GM18517 (cell line): ENCODE data around the gene SPANXN4.

ENCODE experiments used
- ATAC-seq: cut with Tn5 transposase; IDR thresholded peaks from one replicate; pipeline ENCODE4 v1.9.1; 2021; ENCODE audit warnings: mild to moderate bottlenecking, moderate library complexity; ENCODE audit not compliant: unreplicated experiment

The SPANXN4 gene, protein sequence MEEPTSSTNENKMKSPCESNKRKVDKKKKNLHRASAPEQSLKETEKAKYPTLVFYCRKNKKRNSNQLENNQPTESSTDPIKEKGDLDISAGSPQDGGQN

DNA sequence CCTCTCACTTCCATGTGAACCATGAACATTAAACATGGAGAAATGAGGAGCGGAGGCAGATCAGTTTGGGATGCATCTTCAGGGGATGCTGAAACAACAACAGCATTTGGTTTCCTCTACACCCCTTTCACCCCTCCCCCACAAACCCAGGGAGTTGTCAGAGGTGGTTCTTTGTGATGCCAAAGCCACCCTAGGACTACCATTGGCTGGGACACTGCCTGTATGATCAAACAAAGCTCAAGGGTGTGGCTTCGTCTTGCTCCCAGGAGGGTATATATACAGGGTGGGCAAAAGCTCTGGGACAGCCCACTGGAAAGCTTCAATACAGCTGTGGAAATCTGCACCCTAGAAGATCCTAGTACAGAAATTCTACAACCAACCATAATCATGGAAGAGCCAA, at the start of gene SPANXN4:
TSS of gene SPANXN4 (plus strand) at position 301 of the 400 bp plus-strand sequence. CDS start at position 388, 87 bp downstream.
- ATAC-seq = no peak

DNA sequence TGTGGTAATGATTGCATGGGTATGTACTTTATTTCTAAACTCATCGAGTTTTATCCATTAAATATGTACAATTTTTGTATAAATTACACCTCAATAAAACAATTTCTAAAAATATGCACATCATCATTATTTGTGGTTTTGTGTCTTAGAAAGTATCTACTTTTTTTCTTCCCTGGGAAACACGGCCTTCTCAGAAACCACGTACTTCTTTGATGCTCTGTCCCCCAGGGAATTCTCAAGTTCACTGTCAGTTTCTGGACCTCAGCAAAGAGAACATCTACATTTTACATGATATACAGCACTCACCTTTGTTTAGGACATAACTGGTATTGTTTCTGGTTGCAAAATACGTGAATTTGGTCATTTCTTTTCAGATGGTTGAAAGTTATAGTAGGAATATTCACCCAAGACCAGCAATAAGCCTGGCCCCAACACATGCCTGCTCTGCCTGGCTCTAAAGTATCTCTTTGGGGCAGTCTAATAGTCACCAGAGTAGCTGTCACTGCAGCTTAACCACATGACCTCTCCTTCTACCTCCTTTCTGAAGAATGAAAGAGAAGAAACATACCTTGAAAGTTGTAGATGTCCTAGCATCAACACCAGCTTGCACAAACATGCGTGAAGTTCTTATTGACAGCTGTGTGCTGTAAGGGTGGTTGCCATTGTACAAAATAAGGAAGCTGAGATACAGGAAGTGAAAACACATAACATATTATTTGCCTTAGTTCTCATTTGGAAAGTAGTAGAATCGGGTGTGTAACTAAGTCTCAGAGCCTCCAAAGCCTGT, 48.4 kb upstream of the SPANXN4 start:
- ATAC-seq = peak; percentile 80

DNA sequence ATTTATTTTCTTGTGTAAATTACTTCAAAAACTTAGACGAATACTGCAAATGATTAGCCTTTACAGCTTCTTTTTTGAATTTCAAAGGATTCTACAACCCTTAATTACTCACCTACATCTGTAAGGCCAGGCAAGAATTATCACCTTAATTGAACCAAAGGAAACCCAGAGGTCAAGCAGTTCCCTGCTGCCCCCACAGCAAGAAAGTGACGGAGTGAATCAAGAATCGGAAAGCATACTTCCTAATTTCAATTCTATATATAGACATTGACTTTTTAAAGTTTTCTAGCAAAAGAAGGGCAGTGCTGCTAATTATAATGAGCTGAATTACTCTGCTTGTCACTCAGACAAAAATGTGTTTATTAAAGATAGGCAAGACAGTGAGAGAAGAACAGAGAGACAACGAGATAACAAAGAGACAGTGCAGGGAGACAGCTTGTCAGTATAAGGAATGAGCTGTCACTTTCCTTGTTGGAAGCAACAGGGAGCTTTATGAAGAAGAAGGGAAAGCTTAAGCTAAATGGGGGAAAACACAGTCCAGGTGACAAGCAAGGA, 47.5 kb upstream of the SPANXN4 start:
- peak; percentile 39 for ATAC-seq

DNA sequence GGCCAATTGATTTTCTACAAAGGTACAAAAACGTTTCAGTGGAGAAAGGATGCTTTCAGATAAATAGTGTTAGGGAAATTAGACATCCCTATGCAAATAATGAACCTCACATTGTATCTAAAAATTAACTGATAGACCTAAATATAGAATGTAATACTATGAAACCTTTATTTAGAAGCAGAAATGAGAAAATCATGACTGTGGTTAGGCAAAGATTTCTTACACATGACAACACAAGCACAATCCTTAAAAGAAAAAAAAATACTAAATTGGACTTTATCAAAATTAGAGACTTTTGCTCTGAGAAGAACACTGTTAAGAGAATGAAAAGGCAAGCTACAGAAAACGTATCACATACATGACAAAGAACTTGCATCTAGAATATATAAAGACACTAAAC, 43.0 kb upstream of the SPANXN4 start:
- ATAC-seq = no peak

DNA sequence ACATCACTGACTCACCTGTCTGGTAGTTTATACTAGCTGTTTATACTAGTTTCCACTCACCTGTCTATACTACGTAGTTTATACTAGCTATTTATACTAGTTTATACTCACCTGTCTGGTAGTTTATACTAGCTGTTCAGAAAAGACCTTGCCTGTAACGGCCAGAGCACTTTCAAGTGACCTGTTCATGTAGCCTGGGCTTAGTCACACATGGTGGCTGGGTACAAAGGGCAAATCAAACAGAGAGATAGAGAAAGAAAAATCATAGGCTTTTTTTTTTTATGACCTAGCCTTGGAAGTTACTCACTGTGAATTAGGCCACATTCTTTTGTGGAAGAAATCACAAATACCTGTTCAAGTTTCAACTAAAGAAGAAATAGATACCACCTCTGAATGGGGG, 30.7 kb upstream of the SPANXN4 start:
- ATAC-seq = no peak

DNA sequence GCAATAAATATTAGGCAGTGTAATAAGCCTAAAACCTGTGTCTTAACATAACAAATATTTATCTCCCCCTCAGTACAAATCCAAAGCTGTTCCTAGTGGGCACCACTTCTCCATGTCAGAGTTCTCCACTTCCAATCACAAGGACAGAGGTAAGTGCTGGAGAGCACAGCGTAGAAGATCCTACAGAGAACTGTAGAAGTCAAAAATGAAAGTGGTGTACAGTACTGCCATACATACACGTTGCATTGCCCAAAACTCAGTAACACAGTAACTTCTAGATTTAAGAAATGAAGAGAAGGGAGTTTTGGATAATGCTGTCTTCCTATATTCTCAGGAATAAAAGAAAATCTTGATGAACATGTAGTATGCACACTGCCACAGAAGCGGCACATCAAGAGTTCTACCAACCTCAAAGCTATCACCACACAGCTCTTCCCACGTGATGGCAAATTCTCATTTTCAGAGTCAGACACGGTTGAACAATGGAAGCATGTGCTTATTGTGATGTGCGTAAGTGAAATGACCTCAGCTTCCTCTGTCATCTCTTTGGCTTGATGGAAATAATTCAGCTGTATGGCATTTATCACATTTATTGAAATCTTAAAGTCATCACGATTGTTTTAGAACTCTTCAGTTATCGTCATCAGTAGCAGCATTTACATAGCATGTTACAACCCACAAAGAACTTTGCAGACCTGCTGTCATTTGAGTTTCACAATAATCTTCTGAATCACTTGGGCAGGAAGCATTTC, 27.1 kb upstream of the SPANXN4 start:
- no peak for ATAC-seq

DNA sequence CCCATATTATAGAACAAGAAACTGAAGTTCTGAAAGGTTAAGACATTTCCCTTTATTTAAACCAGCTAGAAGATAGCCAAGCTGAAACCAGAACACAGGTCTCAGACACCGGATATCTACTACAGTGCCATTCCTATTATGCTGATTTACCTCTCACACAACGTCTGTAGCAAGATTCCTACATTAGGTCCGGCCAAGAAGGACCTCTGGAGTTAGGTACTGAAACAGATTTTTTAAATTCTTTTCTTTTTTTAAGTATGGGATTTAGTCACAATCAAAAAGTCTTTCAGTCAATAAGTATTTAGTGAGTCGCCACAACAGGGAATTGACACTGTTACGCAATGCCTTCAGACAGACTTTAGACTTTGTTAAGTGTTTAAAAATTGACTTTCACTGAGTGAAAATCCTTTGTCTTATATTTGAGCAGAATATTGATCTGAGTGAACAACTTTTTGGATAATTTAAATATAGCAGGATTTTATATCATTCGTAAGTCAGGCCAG, 26.5 kb upstream of the SPANXN4 start:
- no peak for ATAC-seq

DNA sequence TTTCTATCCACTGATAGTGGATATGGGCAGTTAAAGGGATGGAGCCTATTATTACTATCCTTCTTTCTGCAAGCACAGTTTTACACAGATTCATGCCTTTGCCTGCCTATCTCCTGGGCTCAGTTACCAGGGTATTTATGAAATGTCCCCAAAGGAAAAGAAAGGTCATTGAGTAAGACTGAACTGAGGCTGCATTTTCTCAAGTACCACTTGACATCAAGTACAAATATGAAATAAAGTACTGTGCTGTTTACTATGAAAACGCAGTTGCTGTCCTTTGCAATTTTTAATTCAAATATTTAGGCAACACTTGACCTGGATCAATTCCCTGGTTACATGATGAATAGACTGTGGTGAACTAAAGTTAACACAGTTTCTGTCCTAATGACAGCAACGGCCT, 23.5 kb upstream of the SPANXN4 start:
- ATAC-seq = no peak

DNA sequence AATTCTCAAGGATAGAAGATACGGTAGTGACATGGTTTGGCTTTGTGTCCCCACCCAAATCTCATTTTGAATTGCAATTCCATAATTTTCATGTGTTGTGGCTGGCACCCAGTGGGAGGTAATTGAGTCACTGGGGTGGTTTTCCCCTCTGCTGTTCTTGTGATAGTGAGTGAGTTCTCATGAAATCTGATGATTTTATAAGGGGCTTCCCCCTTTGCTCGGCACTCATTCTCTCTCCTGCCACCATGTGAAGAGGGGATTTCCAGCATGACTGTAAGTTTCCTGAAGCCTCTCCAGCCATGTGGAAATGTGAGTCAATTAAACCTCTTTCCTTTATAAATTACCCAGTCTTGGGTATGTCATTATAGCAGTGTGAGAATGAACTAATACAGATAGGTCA, 8.5 kb upstream of the SPANXN4 start:
- no peak for ATAC-seq

DNA sequence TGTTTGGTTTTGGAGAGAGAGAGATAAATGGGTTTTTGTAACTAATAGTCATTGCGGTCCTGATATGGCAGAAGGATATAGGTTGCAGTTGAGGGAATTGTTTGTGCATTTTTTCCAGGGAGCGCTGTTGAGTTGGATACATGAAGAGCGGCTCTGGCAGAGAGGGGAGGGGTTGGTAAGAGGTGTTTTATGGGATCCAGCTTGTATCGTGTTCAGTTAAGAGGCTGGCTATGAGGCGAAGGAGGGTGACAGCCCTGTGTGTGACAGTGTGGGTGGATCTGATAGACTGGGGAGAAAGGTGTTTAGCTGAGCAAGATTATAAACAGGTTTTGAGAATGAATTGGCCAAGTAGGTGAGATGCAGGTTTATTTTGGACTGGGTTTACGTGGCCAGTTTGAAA, 1.5 kb downstream of the SPANXN4 start:
- ATAC-seq = no peak

DNA sequence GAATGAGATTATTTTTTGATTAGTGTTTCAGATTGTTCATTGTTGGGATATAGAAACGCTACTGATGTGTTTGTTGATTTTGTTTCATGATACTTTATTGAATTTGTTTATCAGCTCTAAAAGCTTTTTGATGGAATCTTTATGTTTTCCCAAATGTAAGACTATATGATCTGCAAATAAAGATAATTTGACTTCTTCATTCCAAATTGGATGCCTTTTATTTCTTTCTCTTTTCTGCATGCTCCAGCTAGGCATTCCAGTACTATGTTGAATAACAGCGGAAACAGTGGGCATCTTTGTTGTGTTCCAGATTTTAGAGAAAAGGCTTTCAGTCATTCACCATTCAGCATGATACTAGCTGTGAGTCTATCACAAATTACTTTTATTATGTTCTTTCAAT, 21.8 kb downstream of the SPANXN4 start:
- no peak for ATAC-seq

DNA sequence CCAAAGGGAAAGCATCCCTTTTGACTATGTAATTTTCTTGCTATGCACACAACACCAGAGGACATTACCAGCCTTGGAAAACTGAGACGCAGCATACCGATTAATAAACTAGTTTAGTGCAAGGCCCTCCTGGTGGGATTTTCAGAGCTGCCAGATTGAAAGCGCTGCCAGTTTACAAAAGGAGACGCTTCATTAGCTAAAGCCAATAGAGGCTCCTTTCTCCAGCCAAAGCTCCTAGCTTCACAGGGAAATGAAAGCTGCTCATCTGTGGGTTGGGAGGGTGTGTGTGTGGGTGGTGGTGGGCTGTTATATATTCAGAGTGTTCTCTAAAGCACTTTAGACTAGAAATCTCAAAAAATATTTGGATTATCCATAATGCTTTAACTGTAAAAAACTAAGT, 32.4 kb downstream of the SPANXN4 start:
- ATAC-seq = no peak

DNA sequence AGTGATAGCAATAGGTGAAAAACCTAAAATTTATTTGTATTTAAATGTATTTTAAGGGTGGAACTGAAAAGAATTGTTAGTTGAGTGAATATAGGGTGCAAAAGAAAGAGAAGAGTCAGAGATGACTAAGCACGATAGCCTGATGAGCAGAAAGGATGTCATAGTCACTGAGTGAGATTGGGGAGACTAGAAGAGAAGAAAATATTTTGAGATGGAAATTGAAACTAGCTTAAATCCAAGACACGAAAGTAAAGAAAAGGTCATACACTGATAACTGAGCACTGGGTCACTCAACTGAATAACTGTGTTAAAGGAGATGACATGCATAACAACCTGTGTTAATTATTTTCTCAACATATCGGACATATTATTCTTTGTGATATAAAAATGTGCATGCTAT, 55.5 kb downstream of the SPANXN4 start:
- no peak for ATAC-seq

DNA sequence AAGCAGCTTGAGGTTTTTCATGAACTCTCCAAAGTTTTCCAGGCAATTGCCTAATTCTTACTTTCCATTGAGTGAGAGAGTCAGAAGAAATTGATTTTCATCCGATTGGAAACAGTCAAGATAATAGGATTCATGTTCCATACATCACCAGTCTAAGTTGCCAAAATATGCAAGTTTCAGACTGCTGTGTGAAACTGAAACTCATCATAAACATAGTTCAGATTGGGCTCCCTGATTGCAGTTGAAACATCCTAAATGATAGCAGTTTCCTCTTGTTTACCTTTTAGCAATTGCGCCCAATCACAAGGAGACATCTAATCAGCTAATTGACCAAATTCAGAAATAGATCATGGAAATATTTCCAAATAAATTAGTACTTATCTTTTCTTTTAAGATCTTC, 56.8 kb downstream of the SPANXN4 start:
- no peak for ATAC-seq
